ENCODE measurements around the gene CCDC144A.
"Not testable (repeated sequence)": the region's sequence is repeated elsewhere in the genome, so short reads cannot be mapped to it uniquely, and the experiment has no call there.

Gene CCDC144A

DNA sequence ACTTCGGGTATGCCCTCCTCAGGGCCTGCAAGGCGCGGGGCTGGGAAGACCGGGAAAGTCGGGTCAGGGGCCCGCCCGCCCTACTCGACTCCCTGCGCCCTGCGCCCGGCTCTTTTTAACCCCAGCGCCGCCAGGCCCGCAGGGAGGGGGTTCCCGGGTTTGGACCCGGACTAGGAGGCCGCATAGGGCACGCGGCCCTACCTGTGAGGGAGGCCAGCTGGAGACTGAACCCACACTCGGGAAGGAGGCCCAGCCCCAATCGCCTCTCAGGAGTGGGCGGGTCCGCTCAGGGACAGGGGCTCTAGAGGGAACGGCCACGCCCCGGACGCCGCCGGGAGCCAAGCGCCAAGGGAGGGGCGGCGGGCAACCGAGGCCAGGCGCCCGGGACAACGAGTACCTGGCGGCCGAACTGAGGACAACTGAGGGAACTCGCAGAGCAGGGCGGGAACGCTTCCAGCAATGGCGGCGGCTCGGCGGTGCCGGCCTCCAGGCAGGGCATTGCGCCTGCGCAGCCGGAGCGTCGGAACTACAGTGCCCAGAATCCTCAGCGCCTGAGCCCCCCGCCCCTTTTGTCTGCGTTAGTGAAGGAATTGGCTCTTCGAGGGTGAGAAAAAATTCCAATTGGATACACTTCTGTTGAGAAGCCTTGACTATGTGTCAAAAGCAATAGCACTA, 36.5 kb upstream of the CCDC144A start, which contains the start of gene ZNF624:
Gene ZNF624 (minus strand): TSS at position 484 of the 675 bp plus-strand sequence.
- peak within 1 kb of the TSS; percentile 69 for H2AFZ ChIP-seq (ENCODE audit: low read depth)
- TF ChIP-seq, protein P1, sequence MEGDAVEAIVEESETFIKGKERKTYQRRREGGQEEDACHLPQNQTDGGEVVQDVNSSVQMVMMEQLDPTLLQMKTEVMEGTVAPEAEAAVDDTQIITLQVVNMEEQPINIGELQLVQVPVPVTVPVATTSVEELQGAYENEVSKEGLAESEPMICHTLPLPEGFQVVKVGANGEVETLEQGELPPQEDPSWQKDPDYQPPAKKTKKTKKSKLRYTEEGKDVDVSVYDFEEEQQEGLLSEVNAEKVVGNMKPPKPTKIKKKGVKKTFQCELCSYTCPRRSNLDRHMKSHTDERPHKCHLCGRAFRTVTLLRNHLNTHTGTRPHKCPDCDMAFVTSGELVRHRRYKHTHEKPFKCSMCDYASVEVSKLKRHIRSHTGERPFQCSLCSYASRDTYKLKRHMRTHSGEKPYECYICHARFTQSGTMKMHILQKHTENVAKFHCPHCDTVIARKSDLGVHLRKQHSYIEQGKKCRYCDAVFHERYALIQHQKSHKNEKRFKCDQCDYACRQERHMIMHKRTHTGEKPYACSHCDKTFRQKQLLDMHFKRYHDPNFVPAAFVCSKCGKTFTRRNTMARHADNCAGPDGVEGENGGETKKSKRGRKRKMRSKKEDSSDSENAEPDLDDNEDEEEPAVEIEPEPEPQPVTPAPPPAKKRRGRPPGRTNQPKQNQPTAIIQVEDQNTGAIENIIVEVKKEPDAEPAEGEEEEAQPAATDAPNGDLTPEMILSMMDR (conservative IDR thresholded peaks at IDR 0.05; ENCODE audit: low read depth, low read length), result no peak
- no peaks in the 10 kb centered on the region for H3K27me3 ChIP-seq (ENCODE audit: insufficient read depth, low read depth)
- no peak within 1 kb of the TSS for H3K4me3 ChIP-seq (IDR thresholded peaks at IDR 0.05; ENCODE audit: insufficient read depth, low read depth, low read length)
- no peaks in the 10 kb centered on the region for H3K79me2 ChIP-seq (ENCODE audit: insufficient read depth, low read depth)
- no peaks in the 10 kb centered on the region for H4K20me1 ChIP-seq (ENCODE audit: insufficient read depth)
- H3K9ac ChIP-seq, result peak within 1 kb of the TSS; percentile 71
- peaks cover 4% of the 10 kb centered on the region for H3K4me1 ChIP-seq (ENCODE audit: low read depth, poor library complexity, severe bottlenecking)
- no peaks in the 10 kb centered on the region for H3K36me3 ChIP-seq (ENCODE audit: insufficient read depth)
- peak within 1 kb of the TSS; percentile 60 for H3K4me2 ChIP-seq
- peak within 1 kb of the TSS; percentile 43; the same call in 1 of the 2 replicates for H3K27ac ChIP-seq

DNA sequence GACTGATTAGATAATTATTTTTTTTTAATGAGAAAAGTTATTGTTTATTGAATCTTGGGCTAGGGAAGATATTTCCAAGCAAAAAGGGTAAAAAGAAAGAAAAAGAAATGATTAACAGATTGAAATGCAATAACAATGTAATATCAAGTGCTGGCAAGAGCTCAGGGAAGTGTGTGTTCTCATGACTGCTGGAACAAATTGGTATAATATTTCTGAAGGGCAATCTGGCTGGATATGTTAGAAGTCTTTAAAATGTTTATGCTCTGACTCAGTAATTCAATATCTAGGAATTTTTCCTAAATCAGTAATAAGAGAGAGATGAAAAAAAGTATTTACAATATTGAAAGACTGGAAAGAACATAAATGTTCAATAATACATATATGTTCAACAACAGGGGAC, 28.8 kb upstream of the CCDC144A start:
- TF ChIP-seq, protein P1 (conservative IDR thresholded peaks at IDR 0.05; ENCODE audit: low read depth, low read length), result no peak
- Histone ChIP-seq H3K27ac (no peak overlapping the region), H3K27me3 (ENCODE audit: insufficient read depth, low read depth) (no peaks in the 10 kb centered on the region), H4K20me1 (ENCODE audit: insufficient read depth) (no peaks in the 10 kb centered on the region), H3K79me2 (ENCODE audit: insufficient read depth, low read depth) (no peaks in the 10 kb centered on the region), H3K36me3 (ENCODE audit: insufficient read depth) (no peaks in the 10 kb centered on the region), H3K9ac (no peak overlapping the region), H3K4me2 (no peak overlapping the region), H3K4me1 (ENCODE audit: low read depth, poor library complexity, severe bottlenecking) (no peaks in the 10 kb centered on the region), H2AFZ (ENCODE audit: low read depth) (no peak overlapping the region), H3K4me3 (IDR thresholded peaks at IDR 0.05; ENCODE audit: insufficient read depth, low read depth, low read length) (no peak overlapping the region)

DNA sequence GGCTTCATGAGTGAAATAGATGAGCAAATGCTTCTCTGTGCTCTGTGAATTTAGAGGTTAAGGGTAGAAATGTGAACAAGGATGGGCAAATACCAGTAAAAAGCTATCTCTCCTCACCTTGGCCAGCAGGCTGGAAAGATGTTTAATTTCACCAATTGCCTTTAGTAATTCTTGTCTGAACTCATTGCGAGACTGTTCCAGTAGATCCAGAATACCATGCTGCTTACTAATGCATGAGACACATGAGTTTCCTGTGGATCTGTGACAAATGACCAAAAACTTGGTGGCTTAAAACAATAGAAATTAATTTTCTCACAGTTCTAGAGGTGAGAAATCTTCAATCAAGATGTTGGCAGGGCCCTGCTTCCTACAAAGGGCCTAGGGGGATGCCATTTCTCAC, 27.1 kb upstream of the CCDC144A start:
- TF ChIP-seq, protein P1 (conservative IDR thresholded peaks at IDR 0.05; ENCODE audit: low read depth, low read length), result no peak
- H3K27ac ChIP-seq, result no peak overlapping the region
- no peak overlapping the region for H3K4me2 ChIP-seq

DNA sequence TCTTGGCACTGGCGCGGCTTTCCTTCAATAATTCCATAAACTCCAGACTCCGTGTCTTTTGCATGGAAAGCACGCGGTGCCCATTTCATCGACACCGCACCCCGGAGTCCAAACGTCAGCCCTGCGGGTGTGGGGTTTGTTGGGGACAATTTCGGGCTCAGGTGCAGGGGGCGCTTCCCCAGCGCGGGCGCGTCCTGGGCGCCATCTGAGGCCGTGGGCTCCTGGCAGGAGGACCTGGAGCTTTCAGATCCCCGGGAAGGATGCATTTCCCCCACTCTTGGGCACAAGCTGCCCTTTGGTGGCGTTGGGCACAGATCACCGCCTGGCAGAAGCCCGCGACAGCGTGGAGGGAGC, 23.5 kb upstream of the CCDC144A start:
- not testable (repeated sequence) for H2AFZ ChIP-seq (ENCODE audit: low read depth); H3K9ac ChIP-seq; H3K27ac ChIP-seq; H3K4me3 ChIP-seq (IDR thresholded peaks at IDR 0.05; ENCODE audit: insufficient read depth, low read depth, low read length); H3K79me2 ChIP-seq (ENCODE audit: insufficient read depth, low read depth); H3K4me2 ChIP-seq; H4K20me1 ChIP-seq (ENCODE audit: insufficient read depth); H3K27me3 ChIP-seq (ENCODE audit: insufficient read depth, low read depth); H3K36me3 ChIP-seq (ENCODE audit: insufficient read depth); H3K4me1 ChIP-seq (ENCODE audit: low read depth, poor library complexity, severe bottlenecking)

More for the DNA sequence above, 27.1 kb upstream of the CCDC144A start:
- Histone ChIP-seq H3K79me2 (ENCODE audit: insufficient read depth, low read depth) (no peaks in the 10 kb centered on the region), H3K9ac (no peak overlapping the region), H3K27me3 (ENCODE audit: insufficient read depth, low read depth) (no peaks in the 10 kb centered on the region), H3K36me3 (ENCODE audit: insufficient read depth) (no peaks in the 10 kb centered on the region), H3K4me1 (ENCODE audit: low read depth, poor library complexity, severe bottlenecking) (no peaks in the 10 kb centered on the region), H2AFZ (ENCODE audit: low read depth) (no peak overlapping the region), H3K4me3 (IDR thresholded peaks at IDR 0.05; ENCODE audit: insufficient read depth, low read depth, low read length) (no peak overlapping the region), H4K20me1 (ENCODE audit: insufficient read depth) (no peaks in the 10 kb centered on the region)

DNA sequence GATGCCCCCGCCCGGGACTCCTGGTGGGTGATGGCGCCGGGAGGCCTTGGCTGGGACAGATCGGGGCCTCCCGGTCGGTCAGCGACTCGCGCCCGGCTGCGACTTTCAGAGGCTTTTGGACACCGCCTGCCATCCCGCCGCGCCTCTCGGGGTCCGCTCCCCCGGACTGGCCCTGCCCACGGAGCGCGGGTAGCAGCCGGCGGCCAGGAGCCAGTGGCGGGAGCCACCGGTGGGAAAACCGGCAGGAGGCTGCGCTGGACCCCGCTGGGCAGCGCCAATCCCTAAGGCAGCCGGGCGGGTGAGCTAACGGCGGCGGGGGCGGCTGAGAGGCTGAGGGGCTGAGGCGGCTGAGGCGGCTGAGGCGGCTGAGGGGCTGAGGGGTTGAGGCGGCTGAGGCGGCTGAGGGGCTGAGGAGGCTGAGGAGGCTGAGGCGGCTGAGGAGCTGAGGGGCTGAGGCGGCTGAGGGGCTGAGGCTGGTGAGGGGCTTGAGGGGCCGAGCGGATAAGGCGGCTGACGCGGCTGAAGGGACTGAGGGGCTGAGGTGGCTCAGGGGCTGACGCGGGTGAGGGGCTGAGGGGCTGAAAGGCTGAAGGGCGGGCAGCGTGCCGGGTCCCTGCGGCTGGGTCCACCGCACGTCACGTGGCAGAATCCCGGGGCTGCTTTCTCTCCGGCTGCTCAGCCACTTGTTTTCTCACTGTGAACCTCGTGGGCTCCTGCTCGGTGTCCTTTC, 23.0 kb upstream of the CCDC144A start:
- not testable (repeated sequence) for H3K36me3 ChIP-seq (ENCODE audit: insufficient read depth); H2AFZ ChIP-seq (ENCODE audit: low read depth); H3K9ac ChIP-seq; H3K27ac ChIP-seq; H3K79me2 ChIP-seq (ENCODE audit: insufficient read depth, low read depth); H3K27me3 ChIP-seq (ENCODE audit: insufficient read depth, low read depth); H3K4me3 ChIP-seq (IDR thresholded peaks at IDR 0.05; ENCODE audit: insufficient read depth, low read depth, low read length); H3K4me2 ChIP-seq; H3K4me1 ChIP-seq (ENCODE audit: low read depth, poor library complexity, severe bottlenecking); H4K20me1 ChIP-seq (ENCODE audit: insufficient read depth)

Measured in KMS-11 (cell line).